Measurements from ENCODE around the gene TNNI3K. TPM values are rescaled to one million over a fixed set of nuclear protein-coding genes. Genes with fewer than 3 reads are reported as not detected.

Gene TNNI3K
- polyA plus RNA-seq, 12 donors = 0.62 to 19.9 (median 1.3) TPM; not detected in 1

GRCh38 chr1:74548961-74549750 lies 314.0 kb downstream of the TNNI3K start:
- no peak for DNase-seq

DNA sequence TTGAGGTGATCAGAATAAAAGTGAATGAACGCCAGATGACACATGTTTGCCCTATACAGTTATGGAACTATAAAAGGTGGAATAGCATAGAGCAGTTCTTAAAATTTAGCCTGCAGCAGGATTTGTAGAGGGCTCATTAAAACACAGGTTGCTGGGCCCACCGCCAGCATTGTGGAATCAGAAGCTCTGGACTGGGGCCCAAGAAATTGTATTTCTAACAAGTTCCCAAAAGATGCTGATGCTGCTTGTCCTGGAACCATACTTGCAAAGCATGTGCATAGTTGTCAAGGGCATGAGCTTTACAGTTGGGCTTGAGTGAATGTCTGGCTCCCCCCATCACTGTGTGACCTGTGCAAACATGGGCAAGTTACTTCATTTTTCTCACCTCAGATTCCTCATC lies 314.7 kb downstream of the TNNI3K start:
- no peak for DNase-seq

GRCh38 chr1:74570797-74571492 lies 335.8 kb downstream of the TNNI3K start:
- no peak for DNase-seq

DNA sequence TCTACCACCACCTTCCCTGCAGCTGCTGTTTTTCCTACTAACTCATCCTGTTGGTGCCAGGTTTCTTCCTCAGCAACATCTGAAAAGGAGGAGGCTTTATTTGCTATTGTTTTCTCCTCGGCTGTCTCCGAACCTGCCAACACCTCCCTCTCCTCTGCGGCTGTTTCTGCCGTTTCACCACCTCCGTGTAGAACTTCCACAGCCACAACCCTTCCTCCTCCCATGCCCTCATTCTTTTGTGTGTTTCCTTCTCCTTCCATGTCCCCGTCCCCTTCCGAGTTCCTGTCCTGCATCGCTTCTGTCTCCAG lies 336.3 kb downstream of the TNNI3K start:
- no peak for DNase-seq

DNA sequence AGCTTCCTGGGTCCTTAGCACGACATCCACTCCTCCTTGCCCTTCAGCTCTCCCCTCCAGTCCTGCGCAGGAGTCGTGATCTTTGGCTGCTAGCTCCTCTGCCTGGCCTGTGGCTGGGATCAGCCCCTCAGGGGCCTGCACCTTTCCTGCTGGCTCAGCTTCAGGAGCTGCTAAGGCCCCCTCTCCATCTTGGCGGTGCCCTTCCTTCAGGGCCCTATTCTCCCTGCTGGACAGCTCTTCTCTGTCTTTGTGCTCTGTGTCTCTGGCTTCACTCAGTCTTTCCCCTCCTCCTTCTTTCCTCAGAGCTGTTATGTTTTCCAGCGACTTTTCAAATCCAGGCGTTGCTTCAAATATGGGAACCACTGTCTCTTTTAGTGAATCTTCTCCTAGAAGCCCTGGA lies 336.7 kb downstream of the TNNI3K start:
- DNase-seq = no peak

GRCh38 chr1:74578101-74578500 lies 342.9 kb downstream of the TNNI3K start:
- DNase-seq = no peak

DNA sequence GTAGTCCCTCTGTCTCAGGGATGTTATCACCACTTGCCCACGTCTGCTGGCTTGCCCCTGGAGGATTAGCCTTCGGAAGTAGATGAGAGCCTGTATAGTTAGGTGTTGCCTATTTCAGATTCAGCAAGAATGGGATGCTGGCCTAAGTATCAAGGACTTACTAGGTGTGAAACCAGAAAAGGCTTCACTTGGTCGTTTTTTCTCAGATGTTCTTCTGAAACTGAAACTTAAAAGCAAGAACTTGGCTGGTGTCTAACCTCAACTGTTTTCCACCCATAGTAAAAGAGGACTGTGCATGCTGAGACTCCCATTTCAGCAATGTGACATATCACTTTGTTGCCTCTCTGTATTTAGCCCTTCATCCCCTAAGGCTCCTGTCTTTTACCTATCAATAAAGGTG lies 344.2 kb downstream of the TNNI3K start:
- no peak for DNase-seq

- DNase-seq = no peak
Measured at GRCh38 chr1:74583397-74583796, 348.2 kb downstream of the TNNI3K start.

DNA sequence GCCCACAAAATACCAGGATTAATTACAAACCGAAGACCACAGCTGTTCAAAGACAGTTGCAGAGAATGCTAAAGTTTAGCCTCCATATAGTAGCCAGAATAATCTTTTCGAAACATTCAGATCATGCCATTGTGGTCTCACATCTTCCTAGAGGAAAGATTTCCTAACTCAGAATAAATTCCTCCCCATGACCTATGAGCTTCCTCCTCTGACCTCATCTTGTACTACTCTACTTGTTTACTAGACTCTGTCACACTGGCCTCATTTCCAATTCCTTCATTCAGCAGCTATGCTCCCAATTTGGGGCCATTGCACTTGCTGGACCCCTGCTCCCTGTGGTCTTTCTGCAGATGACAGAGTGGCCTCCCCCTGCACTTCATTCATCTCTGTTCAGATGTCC lies 349.0 kb downstream of the TNNI3K start:
- no peak for DNase-seq

DNA sequence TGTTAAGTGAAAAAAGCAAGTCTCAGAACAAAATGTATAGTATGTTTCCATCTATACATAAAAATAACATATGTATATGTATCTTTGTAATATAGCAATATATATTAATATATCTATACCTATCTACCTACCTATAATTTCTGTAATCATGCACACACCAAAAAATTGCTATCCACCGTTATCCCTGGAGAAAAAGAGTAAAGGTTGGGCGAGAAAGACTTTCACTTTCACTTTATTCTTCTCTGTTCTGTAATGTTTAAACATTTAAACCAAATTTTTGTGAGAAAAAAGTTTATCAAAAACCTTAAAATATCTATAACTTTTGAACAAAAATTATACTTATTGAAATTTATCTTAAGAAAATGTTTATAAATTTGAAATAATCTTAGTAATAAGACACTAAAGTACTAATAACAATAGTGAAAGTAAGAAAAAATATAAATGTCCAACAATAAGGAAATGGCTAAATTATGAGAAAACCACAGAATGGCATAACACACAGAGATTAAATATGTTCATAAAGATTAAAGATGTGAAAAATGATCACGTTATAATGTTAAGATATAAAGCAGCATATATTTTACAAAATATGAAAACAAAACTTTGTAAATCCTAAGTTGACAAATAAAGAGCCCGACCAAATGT lies 351.2 kb downstream of the TNNI3K start:
- DNase-seq = no peak

- DNase-seq = no peak
Measured at GRCh38 chr1:74587888-74588287, 352.7 kb downstream of the TNNI3K start.

- no peak for DNase-seq
Measured at GRCh38 chr1:74590288-74590687, 355.1 kb downstream of the TNNI3K start.

DNA sequence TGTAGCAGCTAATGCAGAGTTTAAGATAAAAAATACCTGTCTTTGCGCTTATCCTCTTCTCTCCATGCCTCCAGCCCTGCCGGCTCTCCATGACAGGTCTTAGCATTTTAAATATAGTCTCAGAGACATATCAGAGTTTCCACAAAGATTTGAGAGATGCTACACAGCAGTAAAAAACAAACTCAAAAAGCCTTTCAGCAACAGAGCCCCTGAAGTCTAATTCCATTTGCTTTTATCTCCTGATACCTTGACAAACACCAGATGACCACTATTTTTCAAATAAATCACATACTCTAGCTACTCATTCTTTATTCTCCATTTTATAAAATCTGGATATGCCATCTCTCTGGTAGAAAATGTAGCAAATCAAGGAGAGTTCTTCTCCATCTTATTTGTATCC lies 356.8 kb downstream of the TNNI3K start:
- no peak for DNase-seq

- no peak for DNase-seq
Measured at GRCh38 chr1:74592580-74593355, 357.6 kb downstream of the TNNI3K start.

Other genes starting within 250 kb of the TNNI3K start
- gene LRRIQ3, start 37.2 kb upstream of the TNNI3K start, polyA plus RNA-seq (ENCODE audit: insufficient read length in 12 of 12) = 1 to 10 TPM in 2 of 12 donors, under 1 TPM in 8, not detected in 2; 0.24 to 1.2 (median 0.53) TPM
- 10 to 100 TPM in 11 of 12 donors, not detected in 1; 10.2 to 16.6 (median 12.7) TPM for gene FPGT, start 37.1 kb upstream of the TNNI3K start, polyA plus RNA-seq (ENCODE audit: insufficient read length in 12 of 12)

All from muscle of arm (tissue), 12 donors.